Testis (tissue), 3 donors: Measurements from ENCODE around the gene CDKN2B. TPM values are rescaled to one million over a fixed set of nuclear protein-coding genes. Genes with fewer than 3 reads are reported as not detected.
"Not testable (repeated sequence)": the region's sequence is repeated elsewhere in the genome, so short reads cannot be mapped to it uniquely, and the experiment has no call there.

Source experiments
- DNase-seq: peaks from one replicate; pipeline ENCODE4 v3.0.0-alpha.2; 2019
- H3K27ac ChIP-seq, 2 donors: fragments of 200-600 bp; sonication (generic); one replicate each; pipeline ENCODE4 v1.5.1; 2019
- H3K27me3 ChIP-seq: fragments of 200-600 bp; sonication (generic); one replicate; pipeline ENCODE4 v1.5.1; 2019
- H3K36me3 ChIP-seq: fragments of 200-600 bp; sonication (generic); one replicate; pipeline ENCODE4 v1.5.1; 2017; ENCODE audit warnings: low read depth; ENCODE audit errors: missing control alignments
- H3K4me1 ChIP-seq: fragments of 200-600 bp; sonication (generic); one replicate; pipeline ENCODE4 v1.5.1; 2019
- H3K4me3 ChIP-seq, 2 donors: fragments of 200-600 bp; sonication (generic); one replicate each; pipeline ENCODE4 v1.5.1; 2017 to 2019
- H3K9me3 ChIP-seq: fragments of 200-600 bp; sonication (generic); one replicate; pipeline ENCODE4 v1.5.1; 2017
- CTCF ChIP-seq, 3 experiments: fragments of 450-650 bp in 2 of 3; fragments of 200-600 bp in 1 of 3; sonication (generic) in 1 of 3; IDR thresholded peaks; one replicate each; pipeline ENCODE4 v1.5.1; 2016 to 2019; ENCODE audit warnings: antibody characterized with exemption in 3 of 3, mild to moderate bottlenecking in 2 of 3, moderate library complexity in 1 of 3
- POLR2A ChIP-seq: fragments of 450-650 bp; IDR thresholded peaks from one replicate; pipeline ENCODE4 v1.6.1; 2017; ENCODE audit warnings: antibody characterized with exemption, mild to moderate bottlenecking, moderate library complexity
- WGBS, 2 donors: methylation state at CpG; one replicate each; pipeline ENCODE4 v1.1.5; 2018; 5-methylcytosine and 5-hydroxymethylcytosine counted together
- intact Hi-C: fragments of 100-400 bp; cut with DNase I; formaldehyde crosslinking; loops from one replicate; pipeline ENCODE4 v1.15.1; 2023; ENCODE audit warnings: low total_unique reads
- polyA plus RNA-seq: library from polyadenylated mRNA; stranded (reverse); fragments of 350-450 nt; fragmentation: Illumina TruSeq; extraction: RNeasy Lipid Tissue Mini Kit (QIAGEN cat#74804); gene quantifications from one replicate; pipeline ENCODE4 v1.2.3, GENCODE V29; 2014; ENCODE audit warnings: low read depth, low replicate concordance; ENCODE audit not compliant: insufficient read depth
- total RNA-seq, 2 donors: library from RNA; depleted of rRNA; stranded (reverse); fragments of >200 nt; gene quantifications; one replicate each; pipeline ENCODE4 v1.2.3, GENCODE V29; 2016

The CDKN2B gene
- total and polyA plus RNA-seq, 3 donors from 2014 or later = 11.8 to 28.7 (median 17.3) TPM

- Histone ChIP-seq H3K4me3 (no peak overlapping the region), H3K4me1 (no peaks in the 10 kb centered on the region), H3K27me3 (no peaks in the 10 kb centered on the region), H3K9me3 (no peaks in the 10 kb centered on the region), H3K36me3 (no peaks in the 10 kb centered on the region), H3K27ac (no peak overlapping the region)
- intact Hi-C loops = no loop called here
- TF ChIP-seq CTCF (IDR thresholded peaks at IDR 0.05) (no peak), POLR2A (no peak)
- DNase-seq = no peak
- 11 to 14% methylated on average over 15 of the region's 15 CpGs for WGBS, 2 donors
Observed at GRCh38 chr9:21966140-21966851, 42.8 kb downstream of the CDKN2B start.

DNA sequence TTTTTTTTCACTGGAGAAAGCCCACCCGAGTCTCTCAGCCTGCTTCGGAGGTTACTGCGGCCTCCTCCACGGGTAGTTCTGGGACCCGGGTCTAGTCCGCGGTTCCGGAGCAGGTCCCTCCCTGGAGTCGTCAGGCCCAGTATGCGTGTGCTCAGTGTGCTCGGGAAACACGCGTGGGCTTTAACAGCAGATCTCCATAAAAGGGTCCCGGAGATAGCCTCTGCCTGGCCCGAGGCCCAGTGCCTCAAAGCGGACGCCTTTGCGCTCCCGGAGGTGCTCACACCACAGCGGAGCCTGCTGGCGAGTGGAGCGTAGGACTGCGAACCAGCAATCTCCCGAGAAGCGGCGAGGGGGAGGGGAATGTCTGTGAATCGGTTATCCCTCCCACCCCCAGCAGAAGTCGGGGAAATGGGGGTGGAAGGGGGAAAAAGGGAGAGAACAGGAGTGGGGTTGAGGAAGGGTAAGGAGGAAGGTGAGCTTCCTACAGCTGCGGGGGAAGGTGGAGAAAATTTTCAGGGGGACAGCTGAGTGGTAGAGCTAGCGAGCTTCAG lies 43.6 kb downstream of the CDKN2B start:
- H3K9me3 ChIP-seq = no peaks in the 10 kb centered on the region
- H3K27ac ChIP-seq = no peak overlapping the region
- H3K4me1 ChIP-seq = no peaks in the 10 kb centered on the region
- H3K27me3 ChIP-seq = no peaks in the 10 kb centered on the region
- peak; percentile 81 for DNase-seq
- no peaks in the 10 kb centered on the region for H3K36me3 ChIP-seq
- intact Hi-C loops = no loop called here
- TF ChIP-seq CTCF (IDR thresholded peaks at IDR 0.05) (no peak), POLR2A (no peak)
- H3K4me3 ChIP-seq = peak overlapping the region; percentile 24 to 36
- 2 to 3% methylated on average over 22 to 30 of the region's 30 CpGs for WGBS, 2 donors

DNA sequence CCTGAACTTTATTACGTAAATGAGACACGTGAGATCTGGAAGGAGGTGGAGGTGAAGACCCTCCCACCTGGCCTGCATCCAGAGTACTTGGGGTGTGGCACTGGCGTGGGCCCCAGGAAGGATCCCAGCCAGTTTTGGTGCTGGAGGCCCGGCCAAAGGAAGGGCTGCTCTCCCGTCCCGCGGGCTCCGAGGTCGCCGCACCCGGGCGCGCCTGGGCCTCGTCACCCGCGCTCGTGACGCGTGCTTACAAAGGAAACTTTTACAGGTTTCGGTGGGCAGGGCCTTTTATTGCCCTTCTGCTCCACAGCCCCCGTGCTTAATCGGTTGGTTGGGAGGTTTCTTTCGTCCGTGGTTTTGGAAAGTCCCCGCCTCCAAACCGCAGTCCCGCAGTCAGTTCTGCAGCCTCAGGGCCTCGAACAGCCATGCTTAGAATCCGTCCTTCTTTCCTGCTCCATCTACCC lies 44.1 kb downstream of the CDKN2B start:
- H3K9me3 ChIP-seq = no peaks in the 10 kb centered on the region
- H3K27me3 ChIP-seq = no peaks in the 10 kb centered on the region
- H3K4me1 ChIP-seq = no peaks in the 10 kb centered on the region
- peak overlapping the region; percentile 24 to 36 for H3K4me3 ChIP-seq
- H3K27ac ChIP-seq = no peak overlapping the region
- H3K36me3 ChIP-seq = no peaks in the 10 kb centered on the region
- intact Hi-C loops = no loop called here
- TF ChIP-seq CTCF (IDR thresholded peaks at IDR 0.05) = no peak
- TF ChIP-seq POLR2A = no peak
- DNase-seq = no peak
- 1 to 2% methylated on average over 25 to 29 of the region's 29 CpGs for WGBS, 2 donors

DNA sequence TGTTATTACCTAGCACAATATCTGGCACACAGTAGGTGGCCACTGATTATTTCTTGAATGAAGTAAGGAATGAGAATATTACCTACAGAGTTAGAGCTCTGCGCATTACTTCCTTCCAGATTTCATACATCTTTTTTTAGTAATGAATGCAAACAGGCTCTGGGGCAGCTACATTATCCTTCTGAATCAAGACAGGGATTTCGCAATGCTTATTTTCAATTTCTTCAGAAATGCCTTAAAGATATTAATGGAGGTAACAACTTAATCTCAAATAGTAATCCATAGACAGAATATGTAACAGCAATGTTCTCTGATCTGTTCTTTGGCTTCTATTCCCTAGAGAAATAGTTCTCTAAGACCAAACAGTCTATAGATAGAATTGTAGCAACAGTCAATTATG lies 47.5 kb downstream of the CDKN2B start:
- H3K36me3 ChIP-seq = no peaks in the 10 kb centered on the region
- no peaks in the 10 kb centered on the region for H3K4me1 ChIP-seq
- no peak for TF ChIP-seq CTCF (IDR thresholded peaks at IDR 0.05)
- DNase-seq = no peak
- no peak overlapping the region for H3K27ac ChIP-seq
- H3K4me3 ChIP-seq = no peak overlapping the region
- intact Hi-C loops = no loop called here
- WGBS, 2 donors = 77 to 88% methylated on average over 2 of the region's 2 CpGs
- H3K27me3 ChIP-seq = no peaks in the 10 kb centered on the region
- no peaks in the 10 kb centered on the region for H3K9me3 ChIP-seq

DNA sequence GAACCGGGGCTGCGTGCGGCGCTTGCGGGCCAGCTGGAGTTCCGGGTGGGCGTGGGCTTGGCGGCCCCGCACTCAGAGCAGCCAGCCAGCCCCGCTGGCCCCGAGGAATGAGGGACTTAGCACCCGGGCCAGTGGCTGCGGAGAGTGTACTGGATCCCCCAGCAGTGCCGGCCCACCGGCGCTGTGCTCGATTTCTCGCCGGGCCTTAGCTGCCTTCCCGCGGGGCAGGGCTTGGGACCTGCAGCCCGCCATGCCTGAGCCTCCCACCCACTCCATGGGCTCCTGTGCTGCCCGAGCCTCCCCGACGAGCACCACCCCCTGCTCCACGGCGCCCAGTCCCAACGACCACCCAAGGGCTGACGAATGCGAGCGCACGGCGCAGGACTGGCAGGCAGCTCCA lies 49.8 kb downstream of the CDKN2B start:
- H3K27me3 ChIP-seq, H3K27ac ChIP-seq, H3K9me3 ChIP-seq, intact Hi-C loops, DNase-seq, H3K36me3 ChIP-seq, H3K4me1 ChIP-seq: not testable (repeated sequence)
- peak overlapping the region; percentile 12 to 39 for H3K4me3 ChIP-seq
- WGBS, 2 donors = 61 to 77% methylated on average over 9 to 33 of the region's 33 CpGs
